ENCODE results near the gene CTSF. TPM values are rescaled to one million over a fixed set of nuclear protein-coding genes. Genes with fewer than 3 reads are reported as not detected.

Gene CTSF
- total RNA-seq, 2 experiments from 2014 or later, result 16.0 to 16.8 TPM

DNA sequence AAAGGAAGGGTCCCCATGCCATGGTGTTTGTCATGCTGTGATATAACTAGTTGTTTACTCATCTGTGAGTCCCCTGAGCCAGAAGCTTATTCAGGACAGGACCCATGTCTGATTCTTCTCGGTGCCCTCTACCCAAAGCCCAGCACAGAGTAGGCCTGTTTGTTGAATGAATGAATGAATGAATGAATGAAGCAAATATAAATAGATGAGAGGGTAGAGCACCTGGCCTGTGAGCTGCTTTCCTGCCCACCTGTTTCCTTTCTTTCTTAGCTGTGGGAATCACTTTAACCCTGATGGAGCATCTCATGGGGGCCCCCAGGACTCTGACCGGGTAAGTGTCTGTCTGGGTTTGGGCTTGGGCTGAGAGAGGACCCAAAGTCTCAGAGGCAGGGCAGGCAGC is 31.8 kb upstream of the CTSF start:
- POLR2A ChIA-PET, result interaction anchor here (1.3 kb wide), 1 partner anchor 19 kb away, joined by 4 read pairs; no protein-coding TSS in a partner anchor
- Mint-ChIP-seq H3K4me3 (no peak overlapping the region), H3K9me3 (no peaks in the 10 kb centered on the region), H3K36me3 (ENCODE audit: low read depth) (peaks cover 24% of the 10 kb centered on the region), H3K4me1 (ENCODE audit: low read depth) (peaks cover 6% of the 10 kb centered on the region), H3K27ac (no peak overlapping the region), H3K27me3 (no peaks in the 10 kb centered on the region)
- H3K36me3 ChIP-seq (ENCODE audit: insufficient read depth, low read length), result peaks cover 39% of the 10 kb centered on the region
- intact Hi-C loops (cut with DNase I, micrococcal nuclease), result no loop called here
- H3K9me3 ChIP-seq (ENCODE audit: control insufficient read depth in 1 of 2, insufficient read depth in 1 of 2, low read length in 2 of 2), result no peaks in the 10 kb centered on the region
- H3K27me3 ChIP-seq (ENCODE audit: control insufficient read depth in 1 of 2, insufficient read depth in 2 of 2, low read length in 2 of 2), result no peaks in the 10 kb centered on the region
- CTCF ChIA-PET, result no interaction called here
- H3K4me3 ChIP-seq (ENCODE audit: low read length), result no peak overlapping the region
- H3K4me1 ChIP-seq (ENCODE audit: insufficient read depth, low read length), result peaks cover 8% of the 10 kb centered on the region
- TF ChIP-seq, protein P1, sequence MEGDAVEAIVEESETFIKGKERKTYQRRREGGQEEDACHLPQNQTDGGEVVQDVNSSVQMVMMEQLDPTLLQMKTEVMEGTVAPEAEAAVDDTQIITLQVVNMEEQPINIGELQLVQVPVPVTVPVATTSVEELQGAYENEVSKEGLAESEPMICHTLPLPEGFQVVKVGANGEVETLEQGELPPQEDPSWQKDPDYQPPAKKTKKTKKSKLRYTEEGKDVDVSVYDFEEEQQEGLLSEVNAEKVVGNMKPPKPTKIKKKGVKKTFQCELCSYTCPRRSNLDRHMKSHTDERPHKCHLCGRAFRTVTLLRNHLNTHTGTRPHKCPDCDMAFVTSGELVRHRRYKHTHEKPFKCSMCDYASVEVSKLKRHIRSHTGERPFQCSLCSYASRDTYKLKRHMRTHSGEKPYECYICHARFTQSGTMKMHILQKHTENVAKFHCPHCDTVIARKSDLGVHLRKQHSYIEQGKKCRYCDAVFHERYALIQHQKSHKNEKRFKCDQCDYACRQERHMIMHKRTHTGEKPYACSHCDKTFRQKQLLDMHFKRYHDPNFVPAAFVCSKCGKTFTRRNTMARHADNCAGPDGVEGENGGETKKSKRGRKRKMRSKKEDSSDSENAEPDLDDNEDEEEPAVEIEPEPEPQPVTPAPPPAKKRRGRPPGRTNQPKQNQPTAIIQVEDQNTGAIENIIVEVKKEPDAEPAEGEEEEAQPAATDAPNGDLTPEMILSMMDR (IDR thresholded peaks at IDR 0.05), result no peak
- DNase-seq (no peak), ATAC-seq (ENCODE audit: poor library complexity) (no peak)
- no peak overlapping the region for H3K27ac ChIP-seq (ENCODE audit: low read depth in 1 of 2, low read length in 2 of 2)

DNA sequence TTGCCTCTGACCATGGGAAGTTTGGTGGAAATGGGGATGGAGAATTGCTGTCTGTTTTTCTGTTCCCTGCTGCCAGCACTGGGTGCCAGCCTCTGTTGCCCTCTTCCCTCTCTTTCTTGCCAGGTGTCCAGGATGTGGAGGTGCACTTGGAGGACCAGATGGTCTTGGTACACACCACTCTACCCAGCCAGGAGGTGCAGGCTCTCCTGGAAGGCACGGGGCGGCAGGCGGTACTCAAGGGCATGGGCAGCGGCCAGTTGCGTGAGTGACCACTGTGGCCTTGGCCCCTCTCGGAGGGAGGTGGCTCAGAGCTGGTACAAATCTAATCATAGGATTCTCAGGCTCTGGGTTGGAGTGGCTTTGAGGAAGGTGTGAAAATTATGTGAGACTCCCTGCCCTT is 30.6 kb upstream of the CTSF start:
- ChIA-PET CTCF (no interaction called here), POLR2A (interaction anchor here (1.3 kb wide), 1 partner anchor 20 kb away, joined by 4 read pairs; no protein-coding TSS in a partner anchor)
- intact Hi-C loops (cut with DNase I, micrococcal nuclease), result no loop called here

DNA sequence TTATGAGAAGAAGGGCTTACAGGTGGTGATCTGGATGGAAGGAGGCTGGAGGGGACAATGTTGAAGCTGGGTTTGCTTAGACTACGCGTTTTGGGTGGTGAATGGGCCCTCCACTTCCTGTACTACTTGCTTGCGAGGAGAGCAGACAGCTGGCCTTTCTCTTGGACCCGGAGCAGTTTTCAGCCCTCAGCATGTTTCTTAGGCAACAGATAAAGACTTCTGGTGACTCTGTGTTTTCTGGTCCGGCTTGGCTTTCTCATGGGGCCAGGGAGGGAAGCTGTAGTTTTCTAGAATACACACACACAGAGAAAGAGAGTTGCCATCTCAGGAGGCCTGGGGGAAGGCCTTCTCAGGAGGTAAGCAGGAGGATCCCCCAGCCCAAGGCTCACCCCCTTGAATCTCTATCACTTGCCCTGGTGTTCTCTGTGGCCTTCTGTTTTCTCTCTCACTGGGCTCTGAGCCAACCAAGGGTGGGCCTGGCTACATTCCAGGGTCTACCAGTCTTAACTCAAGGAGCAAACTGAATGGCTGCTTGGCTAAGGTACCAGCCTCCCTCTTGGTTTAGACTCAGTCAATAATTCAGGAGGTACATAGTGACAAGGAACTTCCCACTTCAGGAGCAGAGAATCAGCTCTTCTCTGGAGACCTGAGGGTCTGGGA is 27.0 kb upstream of the CTSF start:
- no peak for DNase-seq
- no peak overlapping the region for H3K27ac Mint-ChIP-seq

More for the DNA sequence above, 30.6 kb upstream of the CTSF start:
- peaks cover 12% of the 10 kb centered on the region for H3K4me1 Mint-ChIP-seq (ENCODE audit: low read depth)
- H3K4me1 ChIP-seq (ENCODE audit: insufficient read depth, low read length), result peaks cover 19% of the 10 kb centered on the region
- H3K27ac Mint-ChIP-seq, result no peak overlapping the region
- H3K4me3 Mint-ChIP-seq, result no peak overlapping the region
- DNase-seq (no peak), ATAC-seq (ENCODE audit: poor library complexity) (no peak)
- H3K27me3 ChIP-seq (ENCODE audit: control insufficient read depth in 1 of 2, insufficient read depth in 2 of 2, low read length in 2 of 2), result no peaks in the 10 kb centered on the region
- H3K9me3 Mint-ChIP-seq, result no peaks in the 10 kb centered on the region
- H3K9me3 ChIP-seq (ENCODE audit: control insufficient read depth in 1 of 2, insufficient read depth in 1 of 2, low read length in 2 of 2), result no peaks in the 10 kb centered on the region
- peaks cover 17% of the 10 kb centered on the region for H3K36me3 Mint-ChIP-seq (ENCODE audit: low read depth)
- no peak overlapping the region for H3K27ac ChIP-seq (ENCODE audit: low read depth in 1 of 2, low read length in 2 of 2)
- peaks cover 27% of the 10 kb centered on the region for H3K36me3 ChIP-seq (ENCODE audit: insufficient read depth, low read length)
- H3K4me3 ChIP-seq (ENCODE audit: low read length), result no peak overlapping the region
- no peaks in the 10 kb centered on the region for H3K27me3 Mint-ChIP-seq
- TF ChIP-seq, protein P1 (IDR thresholded peaks at IDR 0.05), result no peak

More for the DNA sequence above, 27.0 kb upstream of the CTSF start:
- peak overlapping the region; percentile 74 for H3K4me3 Mint-ChIP-seq
- intact Hi-C loops (cut with DNase I, micrococcal nuclease), result no loop called here
- TF ChIP-seq, protein P1 (IDR thresholded peaks at IDR 0.05), result no peak
- no peak overlapping the region for H3K27ac ChIP-seq (ENCODE audit: low read depth in 1 of 2, low read length in 2 of 2)
- no peak overlapping the region for H3K4me3 ChIP-seq (ENCODE audit: low read length)
- ChIA-PET POLR2A (interaction anchor here (1.3 to 5.3 kb wide), 4 partner anchors 22 to 83 kb away, joined by 5 to 42 read pairs (median 30); partner anchors contain the start of genes RBM14, RBM4 and RBM4B), CTCF (interaction anchor here (1.1 to 2.2 kb wide), 2 partner anchors 43 to 83 kb away, joined by 4 to 12 read pairs; partner anchors contain the start of genes RBM4 and RBM4B)
- H3K27me3 ChIP-seq (ENCODE audit: control insufficient read depth in 1 of 2, insufficient read depth in 2 of 2, low read length in 2 of 2), result no peaks in the 10 kb centered on the region
- H3K4me1 ChIP-seq (ENCODE audit: insufficient read depth, low read length), result peaks cover 39% of the 10 kb centered on the region
- H3K9me3 Mint-ChIP-seq, result no peaks in the 10 kb centered on the region
- peaks cover 23% of the 10 kb centered on the region for H3K4me1 Mint-ChIP-seq (ENCODE audit: low read depth)
- peaks cover 6% of the 10 kb centered on the region for H3K36me3 Mint-ChIP-seq (ENCODE audit: low read depth)
- peaks cover 15% of the 10 kb centered on the region for H3K36me3 ChIP-seq (ENCODE audit: insufficient read depth, low read length)
- ATAC-seq (ENCODE audit: poor library complexity), result no peak
- no peaks in the 10 kb centered on the region for H3K9me3 ChIP-seq (ENCODE audit: control insufficient read depth in 1 of 2, insufficient read depth in 1 of 2, low read length in 2 of 2)
- H3K27me3 Mint-ChIP-seq, result no peaks in the 10 kb centered on the region

All from CD4-positive, alpha-beta T cell (primary cell).